Urothelium cell line (cell line): ENCODE data around the gene TAS2R1.

ENCODE experiments used
- DNase-seq: peaks from one replicate; pipeline ENCODE4 v3.0.0; 2011; ENCODE audit warnings: low spot score, mixed read lengths
- FAIRE-seq: peaks from 2 replicates; lab custom pipeline; 2011; peaks lifted over from hg19 to GRCh38; lab: Jason Lieb, UNC

The TAS2R1 gene

DNA sequence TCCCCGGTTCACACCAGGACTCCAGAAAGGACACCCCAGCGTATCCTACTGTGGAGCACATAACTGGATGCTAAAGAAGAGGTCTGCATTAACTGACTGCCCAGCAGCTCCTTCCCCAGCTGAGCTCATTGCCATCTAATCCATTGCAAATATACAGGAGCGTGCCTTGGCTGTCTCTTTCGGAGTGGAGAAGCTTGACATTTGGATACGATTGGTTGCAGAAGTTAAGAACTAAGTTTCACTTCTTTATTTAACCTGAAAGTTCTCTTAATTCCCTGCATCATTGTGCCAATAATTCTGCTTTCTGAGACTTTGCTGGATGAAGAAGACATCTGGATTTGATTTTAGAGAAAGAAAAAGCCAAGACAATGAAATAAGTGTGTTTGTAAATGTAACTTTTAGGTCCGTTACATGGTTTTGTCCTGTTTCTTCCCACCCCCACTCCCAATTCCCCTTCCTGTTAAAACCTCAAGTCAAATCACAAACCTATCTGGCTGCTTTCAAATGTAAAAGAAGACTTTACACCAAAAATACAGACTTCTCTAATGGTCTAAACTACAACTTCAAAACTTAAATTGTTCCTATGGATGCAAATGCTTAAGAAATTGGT, 33.9 kb downstream of the TAS2R1 start:
- DNase-seq (no peak), FAIRE-seq (no peak)

DNA sequence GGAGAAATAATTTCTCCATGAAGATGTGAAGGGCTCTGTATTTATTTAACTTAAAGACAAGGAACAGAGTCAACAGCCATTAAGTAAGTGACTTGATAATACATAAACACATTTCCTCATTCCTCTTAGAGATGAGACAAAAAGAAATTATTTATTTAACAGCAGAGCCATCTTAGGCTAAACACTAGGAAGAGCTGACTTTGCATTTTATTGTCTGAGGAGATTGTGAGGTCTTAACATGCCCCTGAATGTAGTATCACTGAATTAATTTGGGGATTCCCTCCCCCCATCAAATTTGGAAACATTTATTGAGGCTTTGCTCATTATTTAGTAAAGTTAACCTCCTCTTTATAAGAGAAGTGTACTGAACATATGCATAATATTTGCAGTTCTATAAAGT, 35.2 kb downstream of the TAS2R1 start:
- FAIRE-seq (no peak), DNase-seq (no peak)

DNA sequence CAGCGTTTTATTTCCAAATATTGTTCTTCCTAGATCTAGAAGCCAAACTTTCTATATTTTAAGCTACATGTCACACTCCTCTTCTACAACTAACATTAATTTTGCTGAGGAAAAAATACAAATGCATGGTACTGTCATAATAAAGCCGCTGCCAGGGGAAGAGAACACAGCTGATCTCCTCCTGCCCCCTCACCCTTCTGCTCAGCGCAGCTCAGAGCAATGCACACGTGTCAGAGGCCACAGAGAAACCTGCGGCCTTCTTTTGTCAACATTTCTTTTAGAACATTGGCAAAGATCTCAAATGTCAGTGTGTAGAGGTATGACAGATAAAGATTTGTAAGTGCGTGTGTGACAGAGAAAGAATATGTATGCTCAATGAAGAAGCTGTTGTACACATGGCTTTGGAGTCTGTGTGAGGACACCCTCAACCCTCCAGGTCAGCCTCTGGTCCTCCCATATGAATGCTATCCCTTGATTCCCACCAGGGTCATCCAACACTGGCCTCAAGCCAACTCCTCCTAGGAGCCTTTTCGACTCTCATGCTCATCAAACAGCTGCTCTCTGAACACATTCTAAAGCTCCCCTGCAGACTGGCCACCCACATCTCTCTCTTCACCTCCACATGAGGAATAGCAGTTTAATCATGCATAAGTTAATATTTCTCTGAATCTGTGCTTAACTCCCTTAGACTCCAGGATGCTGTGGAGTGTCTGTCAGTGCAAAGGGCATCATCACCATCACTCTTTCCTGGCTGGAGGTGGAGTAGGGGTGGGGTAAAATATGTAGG, 40.9 kb downstream of the TAS2R1 start:
- FAIRE-seq = no peak
- no peak for DNase-seq

DNA sequence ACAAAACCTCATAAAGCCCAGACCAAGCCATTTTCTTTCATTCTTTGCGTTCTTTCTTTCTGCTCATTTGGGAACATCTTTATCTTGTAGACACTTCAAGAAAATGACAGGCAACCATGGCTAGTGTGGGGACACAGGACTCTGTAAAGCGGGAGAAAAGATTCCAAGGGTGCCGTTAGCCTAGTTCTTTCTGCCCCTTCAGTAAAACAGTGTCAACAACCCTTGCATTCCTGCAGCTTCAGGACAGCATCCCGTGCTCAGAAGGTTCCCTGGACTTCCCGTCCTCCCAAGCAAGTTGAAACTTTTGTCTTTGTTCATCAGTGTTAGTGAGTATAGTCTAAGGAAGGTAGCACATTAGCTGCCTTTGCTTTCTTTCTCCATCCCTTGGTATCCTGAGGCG, 41.9 kb downstream of the TAS2R1 start:
- FAIRE-seq (no peak), DNase-seq (no peak)

DNA sequence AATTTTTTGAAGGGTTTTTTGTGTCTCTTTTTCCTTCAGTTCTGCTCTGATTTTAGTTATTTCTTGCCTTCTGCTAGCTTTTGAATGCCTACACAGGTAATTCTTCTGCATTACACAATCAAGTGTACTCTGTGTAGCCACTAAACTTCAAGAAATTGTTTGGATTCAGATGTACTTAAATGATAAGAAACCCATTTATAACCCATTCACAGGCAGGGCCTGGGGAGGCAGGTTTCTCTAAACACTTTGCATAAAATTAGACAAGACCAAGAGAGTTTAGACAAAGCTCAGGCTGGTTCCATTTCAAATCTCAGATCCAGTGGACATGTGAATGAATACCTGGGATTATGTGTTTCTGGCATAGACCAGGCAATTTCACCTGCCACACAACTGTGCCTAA, 43.0 kb downstream of the TAS2R1 start:
- DNase-seq = no peak
- FAIRE-seq = no peak

- FAIRE-seq (no peak), DNase-seq (no peak)
Measured at GRCh38 chr5:9582406-9582805, 47.7 kb downstream of the TAS2R1 start.
